Activated B cell treated with CpG ODN at 0.5 μM for 24 hours (primary cell): ENCODE measurements around the gene PRDM16. TPM values are rescaled to one million over a fixed set of nuclear protein-coding genes. Genes with fewer than 3 reads are reported as not detected.

ENCODE experiments used
- ATAC-seq: fragments of 200-7000 bp; cut with Tn5 transposase; one replicate; pipeline ENCODE4 v1.10.0; 2021; ENCODE audit warnings: low read depth, mild to moderate bottlenecking, moderate library complexity
- CTCF ChIA-PET: fragments of 350-600 bp; sonication (Branson Sonifier 250); formaldehyde crosslinking; loops from one replicate; lab custom pipeline; 2021; ENCODE audit warnings: antibody characterized with exemption; lab: Charles Lee
- POLR2A ChIA-PET: fragments of 350-600 bp; sonication (Branson Sonifier 250); formaldehyde crosslinking; loops from one replicate; lab custom pipeline; 2021; ENCODE audit warnings: antibody characterized with exemption; lab: Charles Lee
- DNase-seq: peaks from one replicate; pipeline ENCODE4 v3.0.0; 2022
- H3K27ac Mint-ChIP-seq: one replicate; pipeline ENCODE4 v1.8.0; 2020; ENCODE audit warnings: mixed read lengths
- H3K27me3 Mint-ChIP-seq: one replicate; pipeline ENCODE4 v1.8.0; 2021; ENCODE audit warnings: mixed read lengths
- H3K36me3 Mint-ChIP-seq: one replicate; pipeline ENCODE4 v1.8.0; 2021; ENCODE audit warnings: low read depth, mixed read lengths
- H3K4me1 Mint-ChIP-seq: one replicate; pipeline ENCODE4 v1.8.0; 2021; ENCODE audit warnings: mixed read lengths
- H3K4me3 Mint-ChIP-seq: one replicate; pipeline ENCODE4 v1.8.0; 2020; ENCODE audit warnings: mild to moderate bottlenecking, mixed read lengths
- H3K9me3 Mint-ChIP-seq: one replicate; pipeline ENCODE4 v1.8.0; 2020; ENCODE audit warnings: mixed read lengths
- CTCF ChIP-seq: fragments of 200-600 bp; IDR thresholded peaks from one replicate; pipeline ENCODE4 v1.8.0; 2022; ENCODE audit warnings: antibody characterized with exemption, mild to moderate bottlenecking
- intact Hi-C: fragments of 100-400 bp; cut with micrococcal nuclease; formaldehyde crosslinking; loops from one replicate; pipeline ENCODE4 v1.15.1; 2024
- total RNA-seq: library from RNA; stranded (reverse); gene quantifications from 2 replicates; pipeline ENCODE4 v1.2.3, GENCODE V29; 2022

Gene PRDM16
- total RNA-seq, 1 donor from 2014 or later = not detected

GRCh38 chr1:3420218-3420951 lies 351.4 kb downstream of the PRDM16 start:
- Mint-ChIP-seq H3K36me3 (no peaks in the 10 kb centered on the region), H3K4me3 (no peak overlapping the region), H3K9me3 (peaks cover 4% of the 10 kb centered on the region), H3K4me1 (no peaks in the 10 kb centered on the region), H3K27me3 (peaks cover 9% of the 10 kb centered on the region), H3K27ac (no peak overlapping the region)
- ChIA-PET CTCF (no interaction called here), POLR2A (no interaction called here)
- TF ChIP-seq CTCF = no peak
- intact Hi-C loops = loop anchor here (5.0 kb wide), 1 partner anchor 873 kb away; no protein-coding TSS in a partner anchor
- DNase-seq (no peak), ATAC-seq (no peak)

- no peak for TF ChIP-seq CTCF
- Mint-ChIP-seq H3K4me1 (no peaks in the 10 kb centered on the region), H3K27ac (no peak overlapping the region), H3K27me3 (peaks cover 9% of the 10 kb centered on the region), H3K4me3 (no peak overlapping the region), H3K9me3 (no peaks in the 10 kb centered on the region), H3K36me3 (no peaks in the 10 kb centered on the region)
- ChIA-PET CTCF (no interaction called here), POLR2A (no interaction called here)
- intact Hi-C loops = loop anchor here (5.0 kb wide), 1 partner anchor 875 kb away; no protein-coding TSS in a partner anchor
- DNase-seq = no peak
- no peak for ATAC-seq
Observed at GRCh38 chr1:3422638-3423037, 353.6 kb downstream of the PRDM16 start.

- Mint-ChIP-seq H3K27me3 (peaks cover 9% of the 10 kb centered on the region), H3K27ac (no peak overlapping the region), H3K4me3 (no peak overlapping the region), H3K36me3 (no peaks in the 10 kb centered on the region), H3K9me3 (no peaks in the 10 kb centered on the region), H3K4me1 (no peaks in the 10 kb centered on the region)
- POLR2A ChIA-PET = no interaction called here
- no peak for DNase-seq
- no peak for ATAC-seq
- intact Hi-C loops = loop anchor here (5.0 kb wide), 1 partner anchor 876 kb away; no protein-coding TSS in a partner anchor
- no peak for TF ChIP-seq CTCF
- CTCF ChIA-PET = no interaction called here
Observed at GRCh38 chr1:3423245-3423829, 354.3 kb downstream of the PRDM16 start.

GRCh38 chr1:3423896-3424611 lies 355.1 kb downstream of the PRDM16 start:
- CTCF ChIA-PET = interaction anchor here (0.5 kb wide), 1 partner anchor 1222 kb away, joined by 3 read pairs; no protein-coding TSS in a partner anchor
- Mint-ChIP-seq H3K4me1 (no peaks in the 10 kb centered on the region), H3K36me3 (no peaks in the 10 kb centered on the region), H3K4me3 (no peak overlapping the region), H3K27me3 (peaks cover 9% of the 10 kb centered on the region), H3K27ac (no peak overlapping the region), H3K9me3 (no peaks in the 10 kb centered on the region)
- TF ChIP-seq CTCF = no peak
- ATAC-seq (no peak), DNase-seq (no peak)
- intact Hi-C loops = loop anchor here (5.0 kb wide), 1 partner anchor 877 kb away; no protein-coding TSS in a partner anchor
- POLR2A ChIA-PET = no interaction called here
